ENCODE data around the gene BICRAL. TPM values are rescaled to one million over a fixed set of nuclear protein-coding genes. Genes with fewer than 3 reads are reported as not detected.
"Not testable (repeated sequence)": the region's sequence is repeated elsewhere in the genome, so short reads cannot be mapped to it uniquely, and the experiment has no call there.

BICRAL gene
- total RNA-seq, 6 experiments from 2014 or later: 4.3 to 6.0 (median 5.5) TPM

DNA sequence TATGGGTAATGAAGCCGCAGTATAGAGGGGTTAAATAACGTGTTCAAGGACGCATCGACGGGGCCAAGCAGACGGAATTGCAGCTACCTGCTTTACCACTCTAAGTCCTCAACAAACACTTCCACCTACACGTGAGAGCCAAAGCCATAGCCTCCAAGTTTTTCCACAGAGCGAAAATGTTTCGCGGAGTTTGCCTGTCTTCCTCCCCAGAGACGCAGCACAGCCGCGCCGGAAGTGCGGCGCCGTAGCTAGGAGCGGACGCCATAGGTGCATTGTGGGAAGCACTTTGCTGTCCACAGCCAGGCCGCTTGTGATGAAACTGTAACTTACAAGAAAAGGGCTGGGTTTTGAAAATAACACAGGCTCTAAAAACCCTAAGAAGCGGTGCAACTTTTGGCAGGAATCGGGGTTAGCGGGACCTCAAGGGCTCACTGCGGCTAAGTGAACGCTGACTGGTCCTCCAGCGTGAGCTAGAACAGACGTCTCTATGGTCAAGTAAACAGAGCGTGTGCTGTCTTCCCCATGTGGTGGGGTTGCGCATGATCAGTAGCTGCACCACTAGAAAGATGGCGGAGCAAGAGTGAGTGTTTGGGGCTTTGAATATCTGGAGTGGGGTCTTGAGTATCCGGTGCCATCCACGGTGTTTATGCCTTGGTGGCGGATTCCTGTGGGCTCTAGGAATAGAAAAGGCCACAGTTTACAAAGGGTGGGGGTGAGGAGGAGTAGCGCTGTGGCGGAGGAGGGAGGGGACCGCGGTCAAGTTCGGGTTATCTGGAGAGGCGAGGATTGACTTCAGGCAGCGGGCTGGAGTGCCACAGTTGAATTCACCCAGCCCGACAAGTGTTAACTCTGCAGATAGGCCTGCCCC, 97.8 kb downstream of the BICRAL start, which contains the start of gene RPL7L1:
RPL7L1 (plus strand) TSS at position 245 of the 868 bp plus-strand sequence; CDS start at position 540, 295 bp downstream.
- H3K27me3 ChIP-seq: no peaks in the 10 kb centered on the region
- no peaks in the 10 kb centered on the region for H3K9me3 ChIP-seq
- peak within 1 kb of the TSS; percentile 77 to 95 (median 78) for H3K4me3 ChIP-seq
- peaks cover 5 to 29% (median 20%) of the 10 kb centered on the region in 4 donors for H3K36me3 ChIP-seq
- TF ChIP-seq CTCF (IDR thresholded peaks at IDR 0.05) (peak in 1 of 4 donors; percentile 5), POLR2A (IDR thresholded peaks at IDR 0.05) (peak; percentile 66)
- ATAC-seq (peak; percentile 90 to 95 (median 95)), DNase-seq (peak; percentile 84 to 89 (median 88))
- H3K27ac ChIP-seq: peak within 1 kb of the TSS; percentile 86 to 92 (median 92)
- peaks cover 0 to 15% (median 8%) of the 10 kb centered on the region in 4 donors for H3K4me1 ChIP-seq
- intact Hi-C loops (cut with DNase I): loop anchor here (10.0 kb wide), 2 partner anchors 135 to 215 kb away; partner anchors contain the start of gene TBCC (in 1 of the 2)
- WGBS (ENCODE audit: insufficient coverage, low coverage, low lambda C conversion rate, missing lambda C conversion rate): under 1% methylated on average over 32 of the region's 41 CpGs

DNA sequence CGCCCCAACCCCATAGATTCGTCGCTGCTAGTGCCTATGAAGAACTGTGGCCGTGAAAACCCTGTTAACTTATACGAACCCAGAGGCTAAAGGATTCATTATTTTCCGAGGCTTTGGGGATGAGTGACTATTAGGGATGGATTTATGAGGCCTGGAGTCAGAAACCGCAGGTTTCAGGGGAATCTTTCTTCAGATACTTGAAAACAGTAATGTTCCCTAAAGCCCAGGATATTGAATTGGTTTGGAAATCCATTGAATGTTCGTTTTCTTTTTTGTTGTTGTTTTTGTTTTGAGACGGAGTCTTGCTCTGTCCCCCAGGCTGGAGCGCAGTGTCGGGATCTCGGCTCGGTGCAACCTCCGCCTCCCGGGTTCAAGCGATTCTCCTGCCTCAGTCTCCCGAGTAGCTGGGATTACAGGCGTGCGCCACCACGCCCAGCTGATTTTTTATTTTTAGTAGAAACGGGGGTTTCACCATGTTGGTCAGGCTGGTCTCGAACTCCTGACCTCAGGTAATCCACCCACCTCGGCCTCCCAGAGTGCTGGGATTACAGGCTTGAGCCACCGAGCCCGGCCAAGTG, 98.5 kb downstream of the BICRAL start:
- intact Hi-C loops (cut with DNase I): loop anchor here in 1 of 2 donors (10.0 kb wide), 1 partner anchor 136 kb away; the partner anchor contains the start of gene TBCC
- Histone ChIP-seq H3K36me3 (peaks cover 6 to 36% (median 25%) of the 10 kb centered on the region in 4 donors), H3K4me3 (peak overlapping the region; percentile 77 to 95 (median 78)), H3K4me1 (peaks cover 0 to 15% (median 8%) of the 10 kb centered on the region in 4 donors), H3K27ac (peak overlapping the region; percentile 86 to 92 (median 92))
- not testable (repeated sequence) for H3K9me3 ChIP-seq, ATAC-seq, DNase-seq, H3K27me3 ChIP-seq
- 12% methylated on average over 19 of the region's 25 CpGs for WGBS (ENCODE audit: insufficient coverage, low coverage, low lambda C conversion rate, missing lambda C conversion rate)

- H3K27me3 ChIP-seq, DNase-seq, ATAC-seq, H3K9me3 ChIP-seq, H3K27ac ChIP-seq: not testable (repeated sequence)
- 67% methylated on average over 7 of the region's 12 CpGs for WGBS (ENCODE audit: insufficient coverage, low coverage, low lambda C conversion rate, missing lambda C conversion rate)
- Histone ChIP-seq H3K4me3 (peak overlapping the region; percentile 77 to 95 (median 78)), H3K4me1 (peaks cover 0 to 15% (median 8%) of the 10 kb centered on the region in 4 donors), H3K36me3 (peaks cover 6 to 41% (median 28%) of the 10 kb centered on the region in 4 donors)
- intact Hi-C loops (cut with DNase I): loop anchor here in 1 of 2 donors (10.0 kb wide), 1 partner anchor 136 kb away; the partner anchor contains the start of gene TBCC
Observed at GRCh38 chr6:42880871-42881270, 99.0 kb downstream of the BICRAL start.

- intact Hi-C loops (cut with DNase I): loop anchor here in 1 of 2 donors (10.0 kb wide), 1 partner anchor 141 kb away; the partner anchor contains the start of gene TBCC
- Histone ChIP-seq H3K4me1 (peaks cover 0 to 9% (median 2%) of the 10 kb centered on the region in 4 donors), H3K9me3 (no peaks in the 10 kb centered on the region), H3K27ac (no peak overlapping the region), H3K36me3 (peaks cover 6 to 54% (median 32%) of the 10 kb centered on the region in 4 donors), H3K4me3 (no peak overlapping the region), H3K27me3 (no peaks in the 10 kb centered on the region)
- ATAC-seq: no peak
- TF ChIP-seq POLR2A (IDR thresholded peaks at IDR 0.05): no peak
- no peak for TF ChIP-seq CTCF (IDR thresholded peaks at IDR 0.05)
- WGBS (ENCODE audit: insufficient coverage, low coverage, low lambda C conversion rate, missing lambda C conversion rate): 68% methylated on average over 4 of the region's 4 CpGs
- no peak for DNase-seq
Observed at GRCh38 chr6:42885702-42886101, 103.8 kb downstream of the BICRAL start.

- ATAC-seq, H3K4me1 ChIP-seq, H3K27me3 ChIP-seq, DNase-seq, H3K9me3 ChIP-seq, H3K4me3 ChIP-seq, H3K27ac ChIP-seq: not testable (repeated sequence)
- intact Hi-C loops (cut with DNase I): loop anchor here in 1 of 2 donors (10.0 kb wide), 1 partner anchor 143 kb away; the partner anchor contains the start of gene TBCC
- H3K36me3 ChIP-seq: peaks cover 6 to 39% (median 25%) of the 10 kb centered on the region in 4 donors
- WGBS (ENCODE audit: insufficient coverage, low coverage, low lambda C conversion rate, missing lambda C conversion rate): 92% methylated on average over 2 of the region's 4 CpGs
Observed at GRCh38 chr6:42888201-42888600, 106.3 kb downstream of the BICRAL start.

Measured in right lobe of liver (tissue), 6 donors.